AG09319 (cell line): Measurements from ENCODE around the gene ZNF417.
"Not testable (repeated sequence)": the region's sequence is repeated elsewhere in the genome, so short reads cannot be mapped to it uniquely, and the experiment has no call there.

Experiments used
- DNase-seq: peaks from one replicate; pipeline ENCODE4 v3.0.0-alpha.2; 2010; ENCODE audit warnings: low read depth; ENCODE audit errors: extremely low read depth
- CTCF ChIP-seq: IDR thresholded peaks from 2 replicates; pipeline ENCODE4 v1.5.1; 2011; ENCODE audit warnings: low read depth, mild to moderate bottlenecking, inconsistent platforms, low read length, moderate library complexity

Gene ZNF417

GRCh38 chr19:57887195-57887941, 29.0 kb downstream of the ZNF417 start:
- no peak for TF ChIP-seq CTCF

GRCh38 chr19:57886046-57886445, 30.3 kb downstream of the ZNF417 start:
- TF ChIP-seq CTCF, result no peak
- DNase-seq, result no peak

More at GRCh38 chr19:57887195-57887941, 29.0 kb downstream of the ZNF417 start:
- DNase-seq, result no peak

GRCh38 chr19:57873883-57874799, 42.3 kb downstream of the ZNF417 start:
- not testable (repeated sequence) for DNase-seq

GRCh38 chr19:57872450-57872849, 43.9 kb downstream of the ZNF417 start:
- DNase-seq, result no peak
- TF ChIP-seq CTCF, result no peak

GRCh38 chr19:57870225-57870624, 46.2 kb downstream of the ZNF417 start:
- no peak for DNase-seq
- no peak for TF ChIP-seq CTCF

- not testable (repeated sequence) for DNase-seq
Observed at GRCh38 chr19:57869655-57870054, 46.7 kb downstream of the ZNF417 start.

- DNase-seq, result no peak
- TF ChIP-seq CTCF, result no peak
Observed at GRCh38 chr19:57867868-57868492, 48.4 kb downstream of the ZNF417 start.
